Measurements from ENCODE around the gene OR6N1.

DNA sequence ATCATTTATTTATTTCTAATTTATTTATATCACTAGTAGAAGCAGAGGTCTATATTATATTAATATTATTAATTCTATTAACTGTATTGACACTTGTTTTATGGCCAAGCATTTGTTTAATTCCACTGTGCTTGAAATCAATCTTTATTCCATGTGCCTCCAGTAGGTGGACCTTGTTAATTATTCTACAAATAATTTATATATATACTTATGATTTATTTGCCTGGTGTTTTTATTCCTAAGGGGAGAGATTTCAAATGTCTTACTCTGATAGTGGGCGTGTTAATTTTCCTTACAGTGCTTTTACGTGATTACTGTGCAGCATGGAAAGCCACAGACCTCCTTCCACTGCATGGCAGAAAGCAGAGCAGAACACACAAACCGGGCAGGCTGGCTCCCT lies 26.5 kb upstream of the OR6N1 start:
- TF ChIP-seq, protein P1, sequence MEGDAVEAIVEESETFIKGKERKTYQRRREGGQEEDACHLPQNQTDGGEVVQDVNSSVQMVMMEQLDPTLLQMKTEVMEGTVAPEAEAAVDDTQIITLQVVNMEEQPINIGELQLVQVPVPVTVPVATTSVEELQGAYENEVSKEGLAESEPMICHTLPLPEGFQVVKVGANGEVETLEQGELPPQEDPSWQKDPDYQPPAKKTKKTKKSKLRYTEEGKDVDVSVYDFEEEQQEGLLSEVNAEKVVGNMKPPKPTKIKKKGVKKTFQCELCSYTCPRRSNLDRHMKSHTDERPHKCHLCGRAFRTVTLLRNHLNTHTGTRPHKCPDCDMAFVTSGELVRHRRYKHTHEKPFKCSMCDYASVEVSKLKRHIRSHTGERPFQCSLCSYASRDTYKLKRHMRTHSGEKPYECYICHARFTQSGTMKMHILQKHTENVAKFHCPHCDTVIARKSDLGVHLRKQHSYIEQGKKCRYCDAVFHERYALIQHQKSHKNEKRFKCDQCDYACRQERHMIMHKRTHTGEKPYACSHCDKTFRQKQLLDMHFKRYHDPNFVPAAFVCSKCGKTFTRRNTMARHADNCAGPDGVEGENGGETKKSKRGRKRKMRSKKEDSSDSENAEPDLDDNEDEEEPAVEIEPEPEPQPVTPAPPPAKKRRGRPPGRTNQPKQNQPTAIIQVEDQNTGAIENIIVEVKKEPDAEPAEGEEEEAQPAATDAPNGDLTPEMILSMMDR (IDR thresholded peaks at IDR 0.05 in 2 of 3, conservative IDR thresholded peaks at IDR 0.05 in 1 of 3; ENCODE audit: borderline replicate concordance in 1 of 3, insufficient read depth in 1 of 3, low read depth in 2 of 3, low read length in 2 of 3), result no peak
- TF ChIP-seq, protein P2, sequence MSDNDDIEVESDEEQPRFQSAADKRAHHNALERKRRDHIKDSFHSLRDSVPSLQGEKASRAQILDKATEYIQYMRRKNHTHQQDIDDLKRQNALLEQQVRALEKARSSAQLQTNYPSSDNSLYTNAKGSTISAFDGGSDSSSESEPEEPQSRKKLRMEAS (IDR thresholded peaks at IDR 0.05), result no peak
- TF ChIP-seq, protein P3, sequence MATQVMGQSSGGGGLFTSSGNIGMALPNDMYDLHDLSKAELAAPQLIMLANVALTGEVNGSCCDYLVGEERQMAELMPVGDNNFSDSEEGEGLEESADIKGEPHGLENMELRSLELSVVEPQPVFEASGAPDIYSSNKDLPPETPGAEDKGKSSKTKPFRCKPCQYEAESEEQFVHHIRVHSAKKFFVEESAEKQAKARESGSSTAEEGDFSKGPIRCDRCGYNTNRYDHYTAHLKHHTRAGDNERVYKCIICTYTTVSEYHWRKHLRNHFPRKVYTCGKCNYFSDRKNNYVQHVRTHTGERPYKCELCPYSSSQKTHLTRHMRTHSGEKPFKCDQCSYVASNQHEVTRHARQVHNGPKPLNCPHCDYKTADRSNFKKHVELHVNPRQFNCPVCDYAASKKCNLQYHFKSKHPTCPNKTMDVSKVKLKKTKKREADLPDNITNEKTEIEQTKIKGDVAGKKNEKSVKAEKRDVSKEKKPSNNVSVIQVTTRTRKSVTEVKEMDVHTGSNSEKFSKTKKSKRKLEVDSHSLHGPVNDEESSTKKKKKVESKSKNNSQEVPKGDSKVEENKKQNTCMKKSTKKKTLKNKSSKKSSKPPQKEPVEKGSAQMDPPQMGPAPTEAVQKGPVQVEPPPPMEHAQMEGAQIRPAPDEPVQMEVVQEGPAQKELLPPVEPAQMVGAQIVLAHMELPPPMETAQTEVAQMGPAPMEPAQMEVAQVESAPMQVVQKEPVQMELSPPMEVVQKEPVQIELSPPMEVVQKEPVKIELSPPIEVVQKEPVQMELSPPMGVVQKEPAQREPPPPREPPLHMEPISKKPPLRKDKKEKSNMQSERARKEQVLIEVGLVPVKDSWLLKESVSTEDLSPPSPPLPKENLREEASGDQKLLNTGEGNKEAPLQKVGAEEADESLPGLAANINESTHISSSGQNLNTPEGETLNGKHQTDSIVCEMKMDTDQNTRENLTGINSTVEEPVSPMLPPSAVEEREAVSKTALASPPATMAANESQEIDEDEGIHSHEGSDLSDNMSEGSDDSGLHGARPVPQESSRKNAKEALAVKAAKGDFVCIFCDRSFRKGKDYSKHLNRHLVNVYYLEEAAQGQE (IDR thresholded peaks at IDR 0.05; ENCODE audit: low read depth), result no peak
- TF ChIP-seq POLR2AphosphoS5 (IDR thresholded peaks at IDR 0.05; ENCODE audit: low read depth, low read length) (no peak), EZH2 (IDR thresholded peaks at IDR 0.05) (no peak), EZH2phosphoT487 (IDR thresholded peaks at IDR 0.05; ENCODE audit: borderline replicate concordance) (no peak), POLR2A (IDR thresholded peaks at IDR 0.05; ENCODE audit: borderline replicate concordance, extremely low read depth, insufficient read depth, insufficient read length) (no peak), TCF7L2 (IDR thresholded peaks at IDR 0.05; ENCODE audit: borderline replicate concordance, extremely low read depth, insufficient read depth, insufficient read length) (no peak), CEBPB (IDR thresholded peaks at IDR 0.05; ENCODE audit: low read depth) (no peak)
